Adrenal gland (tissue), 5 donors: ENCODE measurements around the gene ZNF611.

ENCODE experiments used
- CTCF ChIP-seq, 6 experiments: fragments of 450-650 bp in 4 of 6; fragments of 200-600 bp in 2 of 6; sonication (generic) in 1 of 6; IDR thresholded peaks; 1 replicate in 5 of 6; 2 replicates in 1 of 6; pipeline versions ENCODE4 v1.5.1 to v1.8.0; 2016 to 2021; ENCODE audit warnings: antibody characterized with exemption in 6 of 6, mild to moderate bottlenecking in 2 of 6, moderate library complexity in 1 of 6
- POLR2A ChIP-seq, 2 donors: fragments of 450-650 bp; IDR thresholded peaks; one replicate each; pipeline ENCODE4 v1.6.1; 2017; ENCODE audit warnings: antibody characterized with exemption in 2 of 2, mild to moderate bottlenecking in 2 of 2, moderate library complexity in 1 of 2
- donor health status: DM: no; HTN: no; CAD: no.

- TF ChIP-seq CTCF (IDR thresholded peaks at IDR 0.05) (no peak), POLR2A (IDR thresholded peaks at IDR 0.05) (peak in 1 of 2 donors; percentile 29)
Measured at GRCh38 chr19:52735734-52736133, 890 bp upstream of the ZNF611 start.
